Measurements from ENCODE around the gene SCGB3A1. TPM values are rescaled to one million over a fixed set of nuclear protein-coding genes. Genes with fewer than 3 reads are reported as not detected.

The SCGB3A1 gene
- 1.0 TPM in 1 of 2 replicates, not detected in the other for total RNA-seq

GRCh38 chr5:180591311-180591887 is at the start of gene SCGB3A1:
TSS of gene SCGB3A1 (minus strand) at chr5:180591499. CDS start at chr5:180591462, 37 bp downstream.

Other genes with a start within 250 kb of the SCGB3A1 start
- 25.4 and 126 TPM in 2 replicates for gene GFPT2, start 238.2 kb downstream of the SCGB3A1 start, total RNA-seq
- gene CNOT6, start 97.1 kb downstream of the SCGB3A1 start, total RNA-seq: 11.1 and 20.8 TPM in 2 replicates
- 0.88 and 1.9 TPM in 2 replicates for gene FLT4, start 58.1 kb upstream of the SCGB3A1 start, total RNA-seq
- gene OR2Y1, start 148.6 kb upstream of the SCGB3A1 start, total RNA-seq: not detected in 2 replicates
- gene MGAT1, start 211.3 kb upstream of the SCGB3A1 start, total RNA-seq: 128 and 150 TPM in 2 replicates